HCT116 (cell line): Measurements from ENCODE around the gene CEP97. TPM values are rescaled to one million over a fixed set of nuclear protein-coding genes. Genes with fewer than 3 reads are reported as not detected.

ENCODE experiments used
- ATAC-seq: fragments of 200-7000 bp; cut with Tn5 transposase; 2 replicates; pipeline ENCODE4 v1.9.1; 2020; ENCODE audit warnings: mild to moderate bottlenecking, moderate library complexity
- BruUV-seq: library from RNA; stranded (reverse); fragments of 400-500 nt; replicated peaks from 2 replicates; lab custom pipeline; 2021; lab: Mats Ljungman, UMichigan
- CTCF ChIA-PET: fragments of 300-600 bp; sonication (Branson Sonifier 250); formaldehyde crosslinking; loops from one replicate; lab custom pipeline; 2021; ENCODE audit warnings: antibody characterized with exemption; lab: Charles Lee
- POLR2A ChIA-PET: fragments of 300-600, 350-600 bp; sonication (Branson Sonifier 250); formaldehyde crosslinking; loops from one replicate; lab custom pipeline; 2021; ENCODE audit warnings: antibody characterized with exemption; lab: Charles Lee
- RAD21 ChIA-PET, 2 experiments: fragments of 300-600 bp; sonication (Branson Sonifier 250); formaldehyde crosslinking; loops; one replicate each; lab custom pipeline; 2023; ENCODE audit warnings: low total read pairs in 2 of 2; ENCODE audit not compliant: uncharacterized antibody in 2 of 2, unreplicated experiment in 2 of 2, low non-redundant PET in 1 of 2; lab: Charles Lee
- DNase-seq: peaks from one replicate; pipeline ENCODE4 v3.0.0-alpha.2; 2010; ENCODE audit warnings: low read depth, low spot score
- H2AFZ ChIP-seq: fragments of 200-600 bp; shearing (Covaris generic), sonication (generic); 2 replicates; pipeline ENCODE4 v1.6.1; 2017; ENCODE audit warnings: low read depth, mixed run types, mixed read lengths, antibody characterized with exemption, low read length; ENCODE audit not compliant: poor library complexity, severe bottlenecking
- H3K27ac ChIP-seq: 2 replicates; pipeline ENCODE4 v1.5.1; 2012; ENCODE audit warnings: low read depth, low read length
- H3K27me3 ChIP-seq: fragments of 200-600 bp; sonication (generic); 2 replicates; pipeline ENCODE4 v1.6.1; 2016; ENCODE audit warnings: mixed run types, low read length, mixed read lengths; ENCODE audit not compliant: insufficient read depth
- H3K36me3 ChIP-seq, 2 experiments: fragments of 200-500 bp in 1 of 2; fragments of 200-600 bp in 1 of 2; sonication (Bioruptor generic) in 1 of 2; sonication (generic) in 1 of 2; 2 replicates each; pipeline versions ENCODE4 v1.5.1 to v1.6.1; 2014 to 2016; ENCODE audit warnings: low read length in 2 of 2, inconsistent platforms in 1 of 2, mixed read lengths in 1 of 2, mixed run types in 1 of 2; ENCODE audit not compliant: insufficient read depth in 2 of 2, control insufficient read depth in 1 of 2
- H3K4me1 ChIP-seq, 2 experiments: fragments of 200-600 bp in 1 of 2; sonication (generic) in 1 of 2; 2 replicates each; pipeline versions ENCODE4 v1.5.1 to v1.6.1; 2012 to 2017; ENCODE audit warnings: low read length in 2 of 2, inconsistent platforms in 1 of 2, mild to moderate bottlenecking in 1 of 2, mixed read lengths in 1 of 2, mixed run types in 1 of 2, moderate library complexity in 1 of 2; ENCODE audit not compliant: insufficient read depth in 2 of 2, control insufficient read depth in 1 of 2
- H3K4me2 ChIP-seq: fragments of 200-600 bp; sonication (generic); 2 replicates; pipeline ENCODE4 v1.6.1; 2017; ENCODE audit warnings: mixed run types, low read length, mixed read lengths
- H3K4me3 ChIP-seq, 2 experiments: fragments of 200-600 bp in 1 of 2; sonication (generic) in 1 of 2; replicated peaks in 1 of 2; 2 replicates each; pipeline ENCODE4 v1.5.1; 2011 to 2016; ENCODE audit warnings: low read length in 2 of 2, control low read depth in 1 of 2, low read depth in 1 of 2, mild to moderate bottlenecking in 1 of 2, mixed read lengths in 1 of 2, mixed run types in 1 of 2
- H3K79me2 ChIP-seq: fragments of 200-600 bp; sonication (generic); 2 replicates; pipeline ENCODE4 v1.6.1; 2017; ENCODE audit warnings: mild to moderate bottlenecking, mixed run types, low read length, moderate library complexity, mixed read lengths; ENCODE audit not compliant: insufficient read depth
- H3K9ac ChIP-seq: fragments of 200-600 bp; sonication (generic); 2 replicates; pipeline ENCODE4 v1.6.1; 2016; ENCODE audit warnings: low read length, mixed read lengths
- H3K9me2 ChIP-seq: fragments of 200-600 bp; sonication (generic), shearing (Covaris generic); 2 replicates; pipeline ENCODE4 v1.6.1; 2017; ENCODE audit warnings: mixed run types, mild to moderate bottlenecking, moderate library complexity; ENCODE audit not compliant: insufficient read depth
- H3K9me3 ChIP-seq, 2 experiments: fragments of 200-500 bp in 1 of 2; fragments of 200-600 bp in 1 of 2; sonication (Bioruptor generic) in 1 of 2; sonication (generic) in 1 of 2; 2 replicates each; pipeline ENCODE4 v1.6.1; 2014 to 2017; ENCODE audit warnings: low read length in 2 of 2, mixed read lengths in 2 of 2, inconsistent platforms in 1 of 2, low read depth in 1 of 2, mild to moderate bottlenecking in 1 of 2, mixed run types in 1 of 2, moderate library complexity in 1 of 2; ENCODE audit not compliant: control insufficient read depth in 1 of 2, insufficient read depth in 1 of 2
- H4K20me1 ChIP-seq: fragments of 200-600 bp; sonication (generic), shearing (Covaris generic); 2 replicates; pipeline ENCODE4 v1.6.1; 2017; ENCODE audit warnings: mixed run types, mild to moderate bottlenecking, moderate library complexity; ENCODE audit not compliant: insufficient read depth
- ELF1 ChIP-seq: IDR thresholded peaks from 2 replicates; pipeline ENCODE4 v1.6.1; 2012; ENCODE audit warnings: low read depth, borderline replicate concordance
- POLR2A ChIP-seq: IDR thresholded peaks from 2 replicates; pipeline ENCODE4 v1.7.0; 2011; ENCODE audit warnings: borderline replicate concordance; ENCODE audit not compliant: insufficient read depth, insufficient read length; ENCODE audit errors: extremely low read depth
- ZFX ChIP-seq: fragments of 450-650 bp; IDR thresholded peaks from 2 replicates; pipeline ENCODE4 v1.6.1; 2017
- intact Hi-C: fragments of 100-400 bp; cut with micrococcal nuclease; formaldehyde crosslinking; loops from 2 replicates; pipeline ENCODE4 v1.10.0; 2022
- total RNA-seq: library from RNA; stranded (reverse); gene quantifications from one replicate; pipeline ENCODE4 v1.2.1, GENCODE V29; 2021; ENCODE audit not compliant: unreplicated experiment
- TF ChIP-seq, protein P1 (sequence below): IDR thresholded peaks from 2 replicates; pipeline ENCODE4 v1.6.1; 2012

CEP97 gene
- total RNA-seq, 1 experiment from 2014 or later: 15.7 TPM

DNA sequence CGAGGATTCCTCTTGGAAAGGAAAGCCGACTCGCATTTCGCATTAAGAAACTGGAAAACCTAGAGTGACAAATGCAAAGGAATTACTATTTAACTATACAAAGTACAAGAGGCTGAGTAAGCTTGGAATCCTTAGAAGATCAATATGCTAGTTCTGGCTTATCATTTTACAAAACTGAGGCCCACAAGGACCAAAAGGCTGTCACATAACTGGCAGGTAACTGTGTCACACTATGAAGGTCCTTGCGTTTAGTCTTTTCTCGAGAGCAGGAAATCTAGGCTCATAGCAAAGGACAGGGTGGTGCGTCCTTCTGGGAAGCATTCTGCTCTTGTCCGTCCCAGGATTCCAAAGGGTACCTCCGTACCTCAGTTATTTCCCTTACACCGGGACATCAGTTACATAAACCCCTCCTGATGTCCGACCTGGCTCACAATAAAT is 38.5 kb upstream of the CEP97 start:
- Histone ChIP-seq H3K9me3 (no peaks in the 10 kb centered on the region), H3K4me1 (peaks cover 9 to 19% of the 10 kb centered on the region in 2 experiments; a peak in 3 of 4 replicates), H3K4me2 (peak overlapping the region; percentile 81), H3K79me2 (peaks cover 56% of the 10 kb centered on the region), H4K20me1 (peaks cover 31% of the 10 kb centered on the region), H3K9ac (peak overlapping the region; percentile 94), H3K9me2 (no peaks in the 10 kb centered on the region), H3K4me3 (peak overlapping the region; percentile 80 to 89), H3K36me3 (peaks cover 34 to 51% of the 10 kb centered on the region in 2 experiments), H3K27me3 (no peaks in the 10 kb centered on the region), H2AFZ (no peak overlapping the region), H3K27ac (peak overlapping the region; percentile 80)
- BruUV-seq: no TSS peak
- CTCF ChIA-PET: interaction anchor here (1.0 kb wide), 1 partner anchor 10 kb away, joined by 4 read pairs; no protein-coding TSS in a partner anchor
- RAD21 ChIA-PET: no interaction called here
- TF ChIP-seq POLR2A (peak; percentile 33), ELF1 (no peak)
- TF ChIP-seq, protein P1, sequence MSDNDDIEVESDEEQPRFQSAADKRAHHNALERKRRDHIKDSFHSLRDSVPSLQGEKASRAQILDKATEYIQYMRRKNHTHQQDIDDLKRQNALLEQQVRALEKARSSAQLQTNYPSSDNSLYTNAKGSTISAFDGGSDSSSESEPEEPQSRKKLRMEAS: no peak
- intact Hi-C loops: loop anchor here (1.0 kb wide), 1 partner anchor 9 kb away; the partner anchor contains the start of gene ZBTB11
- DNase-seq (no peak), ATAC-seq (peak; percentile 11)
- POLR2A ChIA-PET: interaction anchor here (1.1 to 3.8 kb wide), 3 partner anchors 9 to 20 kb away, joined by 3 to 45 read pairs (median 4); partner anchors contain the start of gene ZBTB11

DNA sequence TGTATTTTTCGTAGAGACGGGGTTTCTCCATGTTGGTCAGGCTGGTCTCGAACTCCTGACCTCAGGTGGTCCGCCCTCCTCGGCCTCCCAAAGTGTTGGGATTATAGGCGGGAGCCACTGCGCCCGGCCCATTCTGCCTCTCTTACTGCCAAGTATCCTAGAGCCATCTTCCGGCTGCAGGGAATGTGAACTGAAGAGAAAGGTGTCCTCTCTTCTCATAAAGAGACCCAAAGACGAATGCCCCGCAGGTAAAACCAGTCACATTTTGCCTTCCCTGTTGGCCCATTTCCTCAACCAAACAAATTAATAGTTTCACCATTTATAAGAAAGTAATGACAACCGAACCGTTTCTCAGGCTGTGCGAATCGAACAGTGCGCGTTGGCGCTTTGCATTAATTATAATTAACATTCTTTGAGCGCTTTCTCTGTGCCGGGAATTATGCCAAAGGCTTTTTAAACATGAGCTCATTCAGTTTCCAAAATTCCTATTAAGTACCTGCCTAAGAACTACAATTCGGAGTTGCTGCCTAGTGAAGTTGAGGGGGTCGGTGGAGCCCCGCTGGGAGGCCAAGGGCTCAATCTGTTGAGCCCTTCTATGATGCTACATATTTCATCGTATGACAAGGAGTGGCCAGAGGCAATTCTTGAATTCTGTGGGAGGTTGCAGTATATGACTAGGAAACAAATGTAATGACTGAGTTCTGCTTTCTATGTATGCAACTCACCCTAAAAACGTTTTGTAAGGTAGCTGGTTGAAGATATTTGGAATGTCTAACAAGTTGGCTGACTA is 37.1 kb upstream of the CEP97 start:
- intact Hi-C loops: no loop called here
- H2AFZ ChIP-seq: no peak overlapping the region
- POLR2A ChIA-PET: interaction anchor here (1.1 to 3.8 kb wide), 4 partner anchors 11 to 37 kb away, joined by 3 to 45 read pairs (median 4); partner anchors contain the start of genes CEP97 and ZBTB11

More for the DNA sequence above, 37.1 kb upstream of the CEP97 start:
- peak; percentile 33 for ATAC-seq
- Histone ChIP-seq H3K27me3 (no peaks in the 10 kb centered on the region), H3K4me1 (peaks cover 9 to 19% of the 10 kb centered on the region in 2 experiments; a peak in 3 of 4 replicates), H3K9me2 (no peaks in the 10 kb centered on the region), H3K36me3 (peaks cover 21 to 36% of the 10 kb centered on the region in 2 experiments), H3K9me3 (no peaks in the 10 kb centered on the region), H4K20me1 (peaks cover 20% of the 10 kb centered on the region)
- TF ChIP-seq, protein P1: no peak
- peak; percentile 35; the same call in 1 of the 2 replicates for TF ChIP-seq ZFX
- TF ChIP-seq, all 23 proteins: peak for 1
- RAD21 ChIA-PET: no interaction called here
- Histone ChIP-seq H3K27ac (peak overlapping the region; percentile 80), H3K4me2 (peak overlapping the region; percentile 81), H3K9ac (peak overlapping the region; percentile 94), H3K4me3 (peak overlapping the region; percentile 80 to 89), H3K79me2 (peaks cover 42% of the 10 kb centered on the region)
- no peak for DNase-seq
- CTCF ChIA-PET: interaction anchor here (1.0 kb wide), 1 partner anchor 11 kb away, joined by 4 read pairs; no protein-coding TSS in a partner anchor
- TSS peak; percentile 86 for BruUV-seq
